ENCODE results near the gene CKB.

Gene CKB

DNA sequence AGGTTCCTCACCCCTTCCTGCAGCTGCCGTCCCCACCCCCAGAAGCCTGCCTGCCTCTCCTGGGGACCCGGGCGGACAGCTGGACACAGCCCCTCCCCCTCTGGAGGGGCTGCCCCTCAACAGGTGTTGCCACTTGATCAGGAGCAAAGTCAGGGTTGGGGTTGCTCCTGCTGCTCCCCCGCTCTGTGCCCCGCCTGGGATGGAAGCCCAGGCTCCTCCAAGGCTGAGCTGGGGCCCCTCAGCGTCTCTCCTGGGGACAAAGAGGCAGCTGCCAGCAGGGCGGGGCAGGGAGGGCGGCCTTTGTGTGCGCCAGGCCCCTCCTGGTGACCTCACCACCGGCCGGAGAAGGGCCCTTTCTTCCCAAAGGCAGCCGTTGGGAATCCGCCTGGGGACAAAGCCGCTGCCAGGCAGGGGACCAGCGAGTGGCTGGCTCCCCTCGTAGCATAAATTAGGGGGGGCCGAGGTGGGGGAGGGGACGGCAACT lies 20.0 kb upstream of the CKB start:
- no peak overlapping the region for H3K27ac ChIP-seq (replicated peaks)
- TF ChIP-seq SPI1 (IDR thresholded peaks at IDR 0.05; ENCODE audit: borderline replicate concordance, low read depth) (no peak), POLR2AphosphoS5 (IDR thresholded peaks at IDR 0.05; ENCODE audit: low read depth) (no peak), CTCF (IDR thresholded peaks at IDR 0.05; ENCODE audit: insufficient read depth, low read length) (no peak), GABPA (IDR thresholded peaks at IDR 0.05; ENCODE audit: low read depth) (no peak), REST (IDR thresholded peaks at IDR 0.05; ENCODE audit: insufficient replicate concordance, low read depth) (no peak)
- H3K27me3 ChIP-seq (ENCODE audit: insufficient read depth, poor library complexity, severe bottlenecking) = peaks cover 19% of the 10 kb centered on the region
- DNase-seq (ENCODE audit: low read depth in 1 of 2, low spot score in 1 of 2) = no peak
- H3K4me3 ChIP-seq (replicated peaks; ENCODE audit: insufficient read depth, low read length) = no peak overlapping the region

- DNase-seq (ENCODE audit: low read depth in 1 of 2, low spot score in 1 of 2) = no peak
- peaks cover 19% of the 10 kb centered on the region for H3K27me3 ChIP-seq (ENCODE audit: insufficient read depth, poor library complexity, severe bottlenecking)
- H3K4me3 ChIP-seq (replicated peaks; ENCODE audit: insufficient read depth, low read length) = no peak overlapping the region
- no peak overlapping the region for H3K27ac ChIP-seq (replicated peaks)
- TF ChIP-seq SPI1 (IDR thresholded peaks at IDR 0.05; ENCODE audit: borderline replicate concordance, low read depth) (no peak), REST (IDR thresholded peaks at IDR 0.05; ENCODE audit: insufficient replicate concordance, low read depth) (no peak), CTCF (IDR thresholded peaks at IDR 0.05; ENCODE audit: insufficient read depth, low read length) (no peak), GABPA (IDR thresholded peaks at IDR 0.05; ENCODE audit: low read depth) (no peak), POLR2AphosphoS5 (IDR thresholded peaks at IDR 0.05; ENCODE audit: low read depth) (no peak)
Measured at GRCh38 chr14:103541709-103542604, 19.3 kb upstream of the CKB start.

GRCh38 chr14:103540821-103541708 lies 18.4 kb upstream of the CKB start:
- no peak for DNase-seq (ENCODE audit: low read depth in 1 of 2, low spot score in 1 of 2)
- Histone ChIP-seq H3K27me3 (ENCODE audit: insufficient read depth, poor library complexity, severe bottlenecking) (peaks cover 19% of the 10 kb centered on the region), H3K4me3 (replicated peaks; ENCODE audit: insufficient read depth, low read length) (no peak overlapping the region), H3K27ac (replicated peaks) (no peak overlapping the region)
- no peak for TF ChIP-seq CTCF (IDR thresholded peaks at IDR 0.05; ENCODE audit: insufficient read depth, low read length)
- no peak for TF ChIP-seq GABPA (IDR thresholded peaks at IDR 0.05; ENCODE audit: low read depth)
- no peak for TF ChIP-seq POLR2AphosphoS5 (IDR thresholded peaks at IDR 0.05; ENCODE audit: low read depth)
- no peak for TF ChIP-seq SPI1 (IDR thresholded peaks at IDR 0.05; ENCODE audit: borderline replicate concordance, low read depth)
- no peak for TF ChIP-seq REST (IDR thresholded peaks at IDR 0.05; ENCODE audit: insufficient replicate concordance, low read depth)
